ENCODE measurements around the gene STAT5A. TPM values are rescaled to one million over a fixed set of nuclear protein-coding genes. Genes with fewer than 3 reads are reported as not detected.

Gene STAT5A
- total RNA-seq, 1 donor from 2014 or later: 0.77 TPM

- Mint-ChIP-seq H3K27me3 (ENCODE audit: low read depth, unreplicated experiment) (no peaks in the 10 kb centered on the region), H3K27ac (ENCODE audit: unreplicated experiment) (no peak overlapping the region), H3K36me3 (ENCODE audit: low read depth, unreplicated experiment) (peaks cover 36% of the 10 kb centered on the region), H3K4me3 (ENCODE audit: unreplicated experiment) (no peak overlapping the region), H3K9me3 (ENCODE audit: unreplicated experiment) (no peaks in the 10 kb centered on the region), H3K4me1 (ENCODE audit: low read depth, unreplicated experiment) (peaks cover 31% of the 10 kb centered on the region)
- Histone ChIP-seq H2AFZ (ENCODE audit: low read depth, low read length) (no peak overlapping the region), H3K9ac (ENCODE audit: low read length) (no peak overlapping the region), H4K20me1 (ENCODE audit: insufficient read depth, low read length) (peaks cover 71% of the 10 kb centered on the region), H3K36me3 (ENCODE audit: insufficient read depth, low read length) (peaks cover 12% of the 10 kb centered on the region), H3K9me3 (ENCODE audit: insufficient read depth, low read depth, low read length) (no peaks in the 10 kb centered on the region), H3K4me2 (ENCODE audit: low read length) (no peak overlapping the region), H3K79me2 (ENCODE audit: insufficient read depth, low read length) (peaks cover 36% of the 10 kb centered on the region), H3K4me3 (ENCODE audit: insufficient read depth, low read depth, low read length) (no peak overlapping the region), H3K27ac (ENCODE audit: low read depth, low read length) (no peak overlapping the region), H3K4me1 (ENCODE audit: insufficient read depth, low read length) (peaks cover 23% of the 10 kb centered on the region), H3K27me3 (ENCODE audit: insufficient read depth, low read length) (no peaks in the 10 kb centered on the region)
- no peak for FAIRE-seq
- DNase-seq (ENCODE audit: low read depth): no peak
- TF ChIP-seq EZH2 (IDR thresholded peaks at IDR 0.05; ENCODE audit: insufficient read depth, low read length): no peak
- no peak for TF ChIP-seq CTCF (IDR thresholded peaks at IDR 0.05; ENCODE audit: insufficient read depth, low read depth, low read length)
These were observed 57.2 kb downstream of the STAT5A start for GRCh38 chr17:42345396-42346073.

DNA sequence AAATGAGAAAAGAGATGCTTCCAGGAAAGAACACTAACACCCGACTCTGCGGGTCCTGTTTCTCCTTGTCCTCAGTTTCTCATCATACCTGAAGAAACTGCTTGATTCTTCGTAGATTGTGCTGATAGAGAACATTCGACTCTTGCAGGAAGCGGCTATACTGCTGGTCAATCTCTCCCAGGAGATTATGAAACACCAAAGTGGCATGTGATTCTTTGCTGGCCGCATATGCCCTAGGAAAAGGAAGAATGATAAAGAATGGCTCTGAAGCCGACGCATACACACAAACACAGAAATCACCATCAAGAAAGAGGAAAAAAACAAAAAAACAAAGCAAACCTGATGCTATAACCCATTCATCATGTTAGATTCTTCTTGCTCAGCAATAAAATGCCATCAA, 58.2 kb downstream of the STAT5A start:
- TF ChIP-seq CTCF (IDR thresholded peaks at IDR 0.05; ENCODE audit: insufficient read depth, low read depth, low read length): no peak
- TF ChIP-seq EZH2 (IDR thresholded peaks at IDR 0.05; ENCODE audit: insufficient read depth, low read length): no peak
- Mint-ChIP-seq H3K4me1 (ENCODE audit: low read depth, unreplicated experiment) (peaks cover 23% of the 10 kb centered on the region), H3K9me3 (ENCODE audit: unreplicated experiment) (no peaks in the 10 kb centered on the region), H3K36me3 (ENCODE audit: low read depth, unreplicated experiment) (peaks cover 27% of the 10 kb centered on the region), H3K27ac (ENCODE audit: unreplicated experiment) (peak overlapping the region; percentile 20), H3K4me3 (ENCODE audit: unreplicated experiment) (no peak overlapping the region), H3K27me3 (ENCODE audit: low read depth, unreplicated experiment) (no peaks in the 10 kb centered on the region)
- Histone ChIP-seq H3K79me2 (ENCODE audit: insufficient read depth, low read length) (peaks cover 42% of the 10 kb centered on the region), H3K4me3 (ENCODE audit: insufficient read depth, low read depth, low read length) (no peak overlapping the region), H4K20me1 (ENCODE audit: insufficient read depth, low read length) (peaks cover 67% of the 10 kb centered on the region), H3K27me3 (ENCODE audit: insufficient read depth, low read length) (no peaks in the 10 kb centered on the region), H2AFZ (ENCODE audit: low read depth, low read length) (no peak overlapping the region), H3K27ac (ENCODE audit: low read depth, low read length) (no peak overlapping the region), H3K9me3 (ENCODE audit: insufficient read depth, low read depth, low read length) (no peaks in the 10 kb centered on the region), H3K9ac (ENCODE audit: low read length) (no peak overlapping the region), H3K4me1 (ENCODE audit: insufficient read depth, low read length) (peaks cover 23% of the 10 kb centered on the region), H3K4me2 (ENCODE audit: low read length) (no peak overlapping the region), H3K36me3 (ENCODE audit: insufficient read depth, low read length) (peaks cover 8% of the 10 kb centered on the region)
- no peak for FAIRE-seq
- DNase-seq (ENCODE audit: low read depth): no peak

- Histone ChIP-seq H3K4me2 (ENCODE audit: low read length) (peak overlapping the region; percentile 61), H3K27ac (ENCODE audit: low read depth, low read length) (peak overlapping the region; percentile 72)
These were observed 58.9 kb downstream of the STAT5A start for GRCh38 chr17:42347198-42347597.

More at GRCh38 chr17:42347198-42347597, 58.9 kb downstream of the STAT5A start:
- peaks cover 8% of the 10 kb centered on the region for H3K36me3 ChIP-seq (ENCODE audit: insufficient read depth, low read length)
- H3K4me1 Mint-ChIP-seq (ENCODE audit: low read depth, unreplicated experiment): peaks cover 23% of the 10 kb centered on the region
- peak overlapping the region; percentile 50 for H3K9ac ChIP-seq (ENCODE audit: low read length)
- H3K27me3 Mint-ChIP-seq (ENCODE audit: low read depth, unreplicated experiment): no peaks in the 10 kb centered on the region
- H3K4me3 ChIP-seq (ENCODE audit: insufficient read depth, low read depth, low read length): no peak overlapping the region
- DNase-seq (ENCODE audit: low read depth) (peak; percentile 85), FAIRE-seq (peak; percentile 71)
- peaks cover 65% of the 10 kb centered on the region for H4K20me1 ChIP-seq (ENCODE audit: insufficient read depth, low read length)
- H3K79me2 ChIP-seq (ENCODE audit: insufficient read depth, low read length): peaks cover 46% of the 10 kb centered on the region
- H2AFZ ChIP-seq (ENCODE audit: low read depth, low read length): no peak overlapping the region
- H3K9me3 ChIP-seq (ENCODE audit: insufficient read depth, low read depth, low read length): no peaks in the 10 kb centered on the region
- H3K9me3 Mint-ChIP-seq (ENCODE audit: unreplicated experiment): no peaks in the 10 kb centered on the region
- peaks cover 22% of the 10 kb centered on the region for H3K4me1 ChIP-seq (ENCODE audit: insufficient read depth, low read length)
- TF ChIP-seq EZH2 (IDR thresholded peaks at IDR 0.05; ENCODE audit: insufficient read depth, low read length): no peak
- no peak for TF ChIP-seq CTCF (IDR thresholded peaks at IDR 0.05; ENCODE audit: insufficient read depth, low read depth, low read length)
- no peaks in the 10 kb centered on the region for H3K27me3 ChIP-seq (ENCODE audit: insufficient read depth, low read length)
- H3K27ac Mint-ChIP-seq (ENCODE audit: unreplicated experiment): no peak overlapping the region
- peaks cover 26% of the 10 kb centered on the region for H3K36me3 Mint-ChIP-seq (ENCODE audit: low read depth, unreplicated experiment)
- H3K4me3 Mint-ChIP-seq (ENCODE audit: unreplicated experiment): no peak overlapping the region

All from astrocyte (in vitro differentiated cells and primary cell).